HG03025 (cell line): ENCODE measurements around the gene TGFBI.

Experiments used
- ATAC-seq: cut with Tn5 transposase; IDR thresholded peaks from one replicate; pipeline ENCODE4 v1.9.1; 2021; ENCODE audit warnings: mild to moderate bottlenecking, moderate library complexity; ENCODE audit not compliant: unreplicated experiment, low FRiP score

TGFBI gene

GRCh38 chr5:136022965-136023364, 5.8 kb upstream of the TGFBI start:
- ATAC-seq = no peak

- no peak for ATAC-seq
These were observed 4.7 kb upstream of the TGFBI start for GRCh38 chr5:136023958-136024541.

- no peak for ATAC-seq
These were observed 2.9 kb upstream of the TGFBI start for GRCh38 chr5:136025900-136026299.

GRCh38 chr5:136026636-136027035, 2.2 kb upstream of the TGFBI start:
- ATAC-seq = no peak

- no peak for ATAC-seq
These were observed 1.5 kb upstream of the TGFBI start for GRCh38 chr5:136027311-136027710.

GRCh38 chr5:136028090-136028489, 698 bp upstream of the TGFBI start:
- no peak for ATAC-seq

GRCh38 chr5:136030252-136030651, 1.5 kb downstream of the TGFBI start:
- ATAC-seq = no peak

- ATAC-seq = peak; percentile 50
These were observed 2.3 kb downstream of the TGFBI start for GRCh38 chr5:136030956-136031611.

GRCh38 chr5:136031711-136032110, 2.9 kb downstream of the TGFBI start:
- no peak for ATAC-seq

- no peak for ATAC-seq
These were observed 3.8 kb downstream of the TGFBI start for GRCh38 chr5:136032564-136032963.

GRCh38 chr5:136033234-136033633, 4.4 kb downstream of the TGFBI start:
- no peak for ATAC-seq

GRCh38 chr5:136033848-136034247, 5.1 kb downstream of the TGFBI start:
- no peak for ATAC-seq

GRCh38 chr5:136034492-136034891, 5.7 kb downstream of the TGFBI start:
- ATAC-seq = no peak

- no peak for ATAC-seq
These were observed 6.2 kb downstream of the TGFBI start for GRCh38 chr5:136034984-136035383.

- no peak for ATAC-seq
These were observed 7.0 kb downstream of the TGFBI start for GRCh38 chr5:136035837-136036236.

GRCh38 chr5:136036293-136036911, 7.6 kb downstream of the TGFBI start:
- no peak for ATAC-seq

- ATAC-seq = no peak
These were observed 8.4 kb downstream of the TGFBI start for GRCh38 chr5:136037001-136037705.

- no peak for ATAC-seq
These were observed 9.8 kb downstream of the TGFBI start for GRCh38 chr5:136038635-136039034.

- ATAC-seq = no peak
These were observed 10.4 kb downstream of the TGFBI start for GRCh38 chr5:136039202-136039601.

- no peak for ATAC-seq
These were observed 12.1 kb downstream of the TGFBI start for GRCh38 chr5:136040746-136041415.

- ATAC-seq = no peak
These were observed 13.4 kb downstream of the TGFBI start for GRCh38 chr5:136042156-136042555.
